Suprapubic skin (tissue), 4 donors: ENCODE measurements around the gene HOXC9.

ENCODE experiments used
- EP300 ChIP-seq: sonication (generic); formaldehyde crosslinking; IDR thresholded peaks from one replicate; pipeline ENCODE4 v1.6.1; 2017; ENCODE audit warnings: antibody characterized with exemption
- POLR2A ChIP-seq, 2 donors: fragments of 450-650 bp; IDR thresholded peaks; one replicate each; pipeline ENCODE4 v1.6.1; 2017; ENCODE audit warnings: antibody characterized with exemption in 2 of 2, mild to moderate bottlenecking in 2 of 2, moderate library complexity in 2 of 2
- POLR2AphosphoS5 ChIP-seq, 3 donors: sonication (generic); formaldehyde crosslinking; IDR thresholded peaks; one replicate each; pipeline ENCODE4 v1.6.1; 2017; ENCODE audit warnings: antibody characterized with exemption in 3 of 3
- TF ChIP-seq, protein P1 (sequence below), 2 donors: fragments of 200-600 bp in 1 of 2; fragments of 450-650 bp in 1 of 2; sonication (generic) in 1 of 2; IDR thresholded peaks; one replicate each; pipeline ENCODE4 v1.5.1; 2016 to 2019; ENCODE audit warnings: antibody characterized with exemption in 2 of 2, mild to moderate bottlenecking in 1 of 2, moderate library complexity in 1 of 2

- TF ChIP-seq, protein P1, sequence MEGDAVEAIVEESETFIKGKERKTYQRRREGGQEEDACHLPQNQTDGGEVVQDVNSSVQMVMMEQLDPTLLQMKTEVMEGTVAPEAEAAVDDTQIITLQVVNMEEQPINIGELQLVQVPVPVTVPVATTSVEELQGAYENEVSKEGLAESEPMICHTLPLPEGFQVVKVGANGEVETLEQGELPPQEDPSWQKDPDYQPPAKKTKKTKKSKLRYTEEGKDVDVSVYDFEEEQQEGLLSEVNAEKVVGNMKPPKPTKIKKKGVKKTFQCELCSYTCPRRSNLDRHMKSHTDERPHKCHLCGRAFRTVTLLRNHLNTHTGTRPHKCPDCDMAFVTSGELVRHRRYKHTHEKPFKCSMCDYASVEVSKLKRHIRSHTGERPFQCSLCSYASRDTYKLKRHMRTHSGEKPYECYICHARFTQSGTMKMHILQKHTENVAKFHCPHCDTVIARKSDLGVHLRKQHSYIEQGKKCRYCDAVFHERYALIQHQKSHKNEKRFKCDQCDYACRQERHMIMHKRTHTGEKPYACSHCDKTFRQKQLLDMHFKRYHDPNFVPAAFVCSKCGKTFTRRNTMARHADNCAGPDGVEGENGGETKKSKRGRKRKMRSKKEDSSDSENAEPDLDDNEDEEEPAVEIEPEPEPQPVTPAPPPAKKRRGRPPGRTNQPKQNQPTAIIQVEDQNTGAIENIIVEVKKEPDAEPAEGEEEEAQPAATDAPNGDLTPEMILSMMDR (IDR thresholded peaks at IDR 0.05), result no peak
- no peak for TF ChIP-seq POLR2A (IDR thresholded peaks at IDR 0.05)
- TF ChIP-seq POLR2AphosphoS5 (IDR thresholded peaks at IDR 0.05), result no peak
- TF ChIP-seq EP300, result no peak
These were observed 7.7 kb downstream of the HOXC9 start for GRCh38 chr12:54007538-54008259.
